Measurements from ENCODE around the gene KLHDC10. TPM values are rescaled to one million over a fixed set of nuclear protein-coding genes. Genes with fewer than 3 reads are reported as not detected.
"Not testable (repeated sequence)": the region's sequence is repeated elsewhere in the genome, so short reads cannot be mapped to it uniquely, and the experiment has no call there.

Gene KLHDC10
- total RNA-seq, 1 donor from 2014 or later, result 27.0 TPM

DNA sequence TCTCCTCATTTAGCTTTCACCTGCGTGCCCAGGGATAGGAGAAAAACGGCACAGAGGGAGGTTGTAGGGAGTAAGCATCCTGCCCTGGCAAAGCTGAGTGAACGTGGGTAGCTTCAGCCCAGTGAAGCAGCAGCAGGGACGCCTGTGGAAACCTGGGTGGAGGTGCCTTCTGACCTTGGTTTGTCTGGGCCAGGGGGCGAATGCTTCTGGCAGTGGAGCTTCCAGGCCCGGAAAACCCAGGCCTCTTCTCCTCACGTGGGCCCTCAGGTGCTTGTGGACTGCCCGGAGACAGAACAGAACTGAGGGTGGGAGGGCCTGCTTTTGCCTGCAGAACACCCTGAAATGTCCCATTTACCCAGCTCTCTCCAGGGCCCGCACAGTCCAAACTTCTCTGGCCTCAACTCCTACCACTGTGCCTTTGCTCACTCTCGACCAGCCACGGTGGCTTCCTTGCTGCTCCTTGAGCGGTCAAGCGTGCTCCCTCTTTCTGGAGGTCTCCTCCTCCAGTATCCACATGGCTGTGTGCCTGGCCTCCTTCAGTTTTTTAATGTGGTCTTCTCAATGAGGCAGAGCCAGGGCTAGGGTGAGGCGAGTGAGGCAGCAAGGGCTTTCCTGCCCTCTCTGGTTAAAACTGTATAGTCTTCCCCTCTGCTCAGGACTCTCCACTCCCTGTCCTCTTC is 72.5 kb downstream of the KLHDC10 start:
- H3K27me3 ChIP-seq (ENCODE audit: low read depth), result no peaks in the 10 kb centered on the region
- intact Hi-C loops (cut with micrococcal nuclease), result no loop called here
- no peak for DNase-seq
- H3K4me3 ChIP-seq, result no peak overlapping the region
- no peak overlapping the region for H3K27ac ChIP-seq (replicated peaks)
- H3K4me1 ChIP-seq, result peaks cover 15% of the 10 kb centered on the region
- H3K36me3 ChIP-seq, result peaks cover 7% of the 10 kb centered on the region
- H3K9me3 ChIP-seq (replicated peaks), result no peaks in the 10 kb centered on the region
- TF ChIP-seq CTCF (IDR thresholded peaks at IDR 0.05; ENCODE audit: borderline replicate concordance), result no peak

- intact Hi-C loops (cut with micrococcal nuclease), result no loop called here
Measured at GRCh38 chr7:130143334-130143732, 73.0 kb downstream of the KLHDC10 start.

GRCh38 chr7:130143986-130144311 is 73.6 kb downstream of the KLHDC10 start:
- no peak for TF ChIP-seq CTCF (IDR thresholded peaks at IDR 0.05; ENCODE audit: borderline replicate concordance)
- H3K27ac ChIP-seq (replicated peaks), result no peak overlapping the region
- intact Hi-C loops (cut with micrococcal nuclease), result no loop called here
- peaks cover 15% of the 10 kb centered on the region for H3K4me1 ChIP-seq
- DNase-seq, result no peak
- H3K4me3 ChIP-seq, result no peak overlapping the region
- no peaks in the 10 kb centered on the region for H3K9me3 ChIP-seq (replicated peaks)
- H3K27me3 ChIP-seq (ENCODE audit: low read depth), result no peaks in the 10 kb centered on the region
- H3K36me3 ChIP-seq, result peaks cover 6% of the 10 kb centered on the region

More at GRCh38 chr7:130143334-130143732, 73.0 kb downstream of the KLHDC10 start:
- H3K27ac ChIP-seq (replicated peaks), result no peak overlapping the region
- no peak overlapping the region for H3K4me3 ChIP-seq
- H3K36me3 ChIP-seq, result peaks cover 6% of the 10 kb centered on the region
- no peak for DNase-seq
- H3K9me3 ChIP-seq (replicated peaks), result no peaks in the 10 kb centered on the region
- H3K4me1 ChIP-seq, result peaks cover 15% of the 10 kb centered on the region
- H3K27me3 ChIP-seq (ENCODE audit: low read depth), result no peaks in the 10 kb centered on the region
- no peak for TF ChIP-seq CTCF (IDR thresholded peaks at IDR 0.05; ENCODE audit: borderline replicate concordance)

DNA sequence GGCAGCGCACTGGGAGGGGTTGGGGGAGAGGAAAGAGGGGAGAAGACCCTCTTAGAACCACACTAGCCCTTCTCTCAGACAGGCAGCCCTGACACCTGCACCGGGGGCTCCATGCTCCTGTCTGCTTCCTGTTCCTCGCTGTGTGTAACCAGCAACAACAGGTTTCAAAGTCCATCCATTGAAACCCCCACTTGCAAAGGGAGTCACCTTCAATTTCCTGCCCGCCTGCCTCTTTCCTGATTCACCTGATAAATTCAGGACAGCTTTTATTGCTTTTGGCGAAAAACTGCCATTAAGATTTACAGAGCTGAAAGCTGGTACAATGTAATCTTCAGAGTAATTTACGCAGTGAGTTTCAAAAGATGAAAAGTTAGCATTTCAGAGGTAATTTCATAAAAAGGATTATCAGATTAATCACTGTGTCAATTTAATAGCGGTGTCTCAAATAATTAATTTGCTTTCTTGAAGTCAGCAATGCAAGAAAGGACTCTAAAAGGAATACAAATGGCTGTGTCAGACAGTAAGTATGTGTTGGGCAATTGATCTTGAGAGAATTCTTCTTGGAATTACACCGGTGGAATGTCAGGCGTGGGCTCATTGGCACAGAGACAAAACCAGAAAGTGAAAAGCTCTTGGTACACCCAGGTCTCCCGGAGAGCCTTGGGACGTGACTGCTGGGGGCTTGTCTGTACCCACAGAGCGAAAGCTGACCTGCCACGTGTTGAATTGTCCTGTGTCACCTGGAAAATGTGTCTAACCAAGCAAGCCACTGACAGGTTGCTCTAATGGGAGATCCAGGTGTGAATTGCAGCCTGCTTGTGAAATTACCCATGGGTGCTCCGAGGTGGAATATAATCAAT is 74.2 kb downstream of the KLHDC10 start:
- no peak overlapping the region for H3K4me3 ChIP-seq
- TF ChIP-seq CTCF (IDR thresholded peaks at IDR 0.05; ENCODE audit: borderline replicate concordance), result no peak
- no peak for DNase-seq
- no peaks in the 10 kb centered on the region for H3K27me3 ChIP-seq (ENCODE audit: low read depth)
- peaks cover 2% of the 10 kb centered on the region for H3K36me3 ChIP-seq
- intact Hi-C loops (cut with micrococcal nuclease), result no loop called here
- H3K27ac ChIP-seq (replicated peaks), result no peak overlapping the region
- H3K9me3 ChIP-seq (replicated peaks), result no peaks in the 10 kb centered on the region
- H3K4me1 ChIP-seq, result peaks cover 15% of the 10 kb centered on the region

GRCh38 chr7:130145424-130146100 is 75.2 kb downstream of the KLHDC10 start:
- no peak for DNase-seq
- Histone ChIP-seq H3K36me3 (no peaks in the 10 kb centered on the region), H3K27me3 (ENCODE audit: low read depth) (no peaks in the 10 kb centered on the region), H3K27ac (replicated peaks) (no peak overlapping the region), H3K4me3 (no peak overlapping the region), H3K4me1 (peaks cover 15% of the 10 kb centered on the region), H3K9me3 (replicated peaks) (no peaks in the 10 kb centered on the region)
- no peak for TF ChIP-seq CTCF (IDR thresholded peaks at IDR 0.05; ENCODE audit: borderline replicate concordance)
- intact Hi-C loops (cut with micrococcal nuclease), result no loop called here

- H3K27me3 ChIP-seq (ENCODE audit: low read depth); H3K4me3 ChIP-seq; H3K4me1 ChIP-seq; DNase-seq; H3K27ac ChIP-seq (replicated peaks); H3K9me3 ChIP-seq (replicated peaks); H3K36me3 ChIP-seq; intact Hi-C loops (cut with micrococcal nuclease): not testable (repeated sequence)
Measured at GRCh38 chr7:130146142-130146541, 75.8 kb downstream of the KLHDC10 start.
